ENCODE data around the gene ABHD5. TPM values are rescaled to one million over a fixed set of nuclear protein-coding genes. Genes with fewer than 3 reads are reported as not detected.

The ABHD5 gene
- total RNA-seq, 1 donor from 2014 or later: 59.2 TPM

- peaks cover 21% of the 10 kb centered on the region for H3K4me1 ChIP-seq
- no peaks in the 10 kb centered on the region for H3K27me3 ChIP-seq (ENCODE audit: low read depth)
- H3K27ac ChIP-seq: no peak overlapping the region
- TF ChIP-seq, protein P1, sequence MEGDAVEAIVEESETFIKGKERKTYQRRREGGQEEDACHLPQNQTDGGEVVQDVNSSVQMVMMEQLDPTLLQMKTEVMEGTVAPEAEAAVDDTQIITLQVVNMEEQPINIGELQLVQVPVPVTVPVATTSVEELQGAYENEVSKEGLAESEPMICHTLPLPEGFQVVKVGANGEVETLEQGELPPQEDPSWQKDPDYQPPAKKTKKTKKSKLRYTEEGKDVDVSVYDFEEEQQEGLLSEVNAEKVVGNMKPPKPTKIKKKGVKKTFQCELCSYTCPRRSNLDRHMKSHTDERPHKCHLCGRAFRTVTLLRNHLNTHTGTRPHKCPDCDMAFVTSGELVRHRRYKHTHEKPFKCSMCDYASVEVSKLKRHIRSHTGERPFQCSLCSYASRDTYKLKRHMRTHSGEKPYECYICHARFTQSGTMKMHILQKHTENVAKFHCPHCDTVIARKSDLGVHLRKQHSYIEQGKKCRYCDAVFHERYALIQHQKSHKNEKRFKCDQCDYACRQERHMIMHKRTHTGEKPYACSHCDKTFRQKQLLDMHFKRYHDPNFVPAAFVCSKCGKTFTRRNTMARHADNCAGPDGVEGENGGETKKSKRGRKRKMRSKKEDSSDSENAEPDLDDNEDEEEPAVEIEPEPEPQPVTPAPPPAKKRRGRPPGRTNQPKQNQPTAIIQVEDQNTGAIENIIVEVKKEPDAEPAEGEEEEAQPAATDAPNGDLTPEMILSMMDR (IDR thresholded peaks at IDR 0.05): no peak
- H3K9me3 ChIP-seq: no peaks in the 10 kb centered on the region
- ATAC-seq (no peak), DNase-seq (no peak)
- H3K36me3 ChIP-seq: no peaks in the 10 kb centered on the region
- intact Hi-C loops (cut with DNase I): no loop called here
- H3K4me3 ChIP-seq: no peak overlapping the region
These were observed 71.7 kb downstream of the ABHD5 start for GRCh38 chr3:43762451-43762850.

GRCh38 chr3:43764056-43764455 is 73.3 kb downstream of the ABHD5 start:
- Histone ChIP-seq H3K27me3 (ENCODE audit: low read depth) (no peaks in the 10 kb centered on the region), H3K4me3 (no peak overlapping the region), H3K9me3 (no peaks in the 10 kb centered on the region), H3K27ac (no peak overlapping the region), H3K4me1 (peaks cover 30% of the 10 kb centered on the region), H3K36me3 (no peaks in the 10 kb centered on the region)
- DNase-seq (no peak), ATAC-seq (no peak)
- TF ChIP-seq, protein P1 (IDR thresholded peaks at IDR 0.05): no peak
- intact Hi-C loops (cut with DNase I): no loop called here

DNA sequence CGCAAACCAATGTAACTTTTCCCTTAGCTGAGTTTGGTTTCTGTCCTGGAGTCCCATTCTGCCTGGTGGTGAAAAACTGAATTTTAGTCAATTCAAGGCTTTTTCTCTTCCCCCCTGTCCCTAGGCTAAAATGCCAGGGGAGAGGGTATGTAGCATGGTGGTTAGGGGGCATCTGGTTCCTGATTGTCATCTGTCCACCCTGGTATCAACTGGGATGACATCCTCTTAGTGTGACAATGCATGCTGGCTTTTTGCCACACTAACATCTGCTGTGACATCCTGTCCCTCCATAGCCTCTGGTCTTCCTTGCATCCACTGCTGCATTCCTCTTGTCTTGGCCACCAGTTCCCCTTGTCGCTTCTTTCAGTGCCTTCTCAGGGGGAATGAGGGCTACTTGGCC is 73.7 kb downstream of the ABHD5 start:
- H3K27me3 ChIP-seq (ENCODE audit: low read depth): no peaks in the 10 kb centered on the region
- no peak overlapping the region for H3K27ac ChIP-seq
- no peak for DNase-seq
- TF ChIP-seq, protein P1 (IDR thresholded peaks at IDR 0.05): no peak
- no peaks in the 10 kb centered on the region for H3K9me3 ChIP-seq
- no peak overlapping the region for H3K4me3 ChIP-seq
- ATAC-seq: no peak
- intact Hi-C loops (cut with DNase I): no loop called here
- H3K4me1 ChIP-seq: peaks cover 30% of the 10 kb centered on the region
- no peaks in the 10 kb centered on the region for H3K36me3 ChIP-seq

DNA sequence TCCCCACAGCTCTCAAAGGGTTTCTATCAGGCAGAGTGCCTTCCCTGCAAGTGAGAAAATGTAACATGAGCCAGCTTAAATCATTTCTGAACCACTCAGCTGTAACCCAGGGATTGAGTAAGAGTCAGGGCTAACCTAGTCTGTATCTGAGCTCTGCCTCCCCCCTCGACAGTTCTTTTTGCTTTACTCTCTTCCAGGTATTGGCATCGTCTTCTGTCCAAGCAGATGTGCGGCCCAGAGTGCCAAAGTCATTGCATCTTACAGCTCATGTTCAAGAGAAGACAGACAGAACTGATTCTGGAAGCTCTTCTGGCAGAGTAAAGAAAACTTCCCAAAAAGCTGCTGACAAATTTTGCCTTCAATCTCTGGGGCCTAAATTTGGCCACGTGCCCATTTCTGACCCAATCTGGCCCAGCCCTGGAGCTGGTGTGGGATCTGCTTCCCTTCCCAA is 74.8 kb downstream of the ABHD5 start:
- H3K27me3 ChIP-seq (ENCODE audit: low read depth): no peaks in the 10 kb centered on the region
- H3K4me3 ChIP-seq: no peak overlapping the region
- H3K9me3 ChIP-seq: no peaks in the 10 kb centered on the region
- no peaks in the 10 kb centered on the region for H3K36me3 ChIP-seq
- intact Hi-C loops (cut with DNase I): no loop called here
- TF ChIP-seq, protein P1 (IDR thresholded peaks at IDR 0.05): no peak
- peaks cover 33% of the 10 kb centered on the region for H3K4me1 ChIP-seq
- ATAC-seq: no peak
- DNase-seq: no peak
- H3K27ac ChIP-seq: no peak overlapping the region

- Histone ChIP-seq H3K4me1 (peaks cover 39% of the 10 kb centered on the region), H3K27ac (no peak overlapping the region), H3K9me3 (no peaks in the 10 kb centered on the region), H3K36me3 (no peaks in the 10 kb centered on the region), H3K27me3 (ENCODE audit: low read depth) (no peaks in the 10 kb centered on the region), H3K4me3 (no peak overlapping the region)
- intact Hi-C loops (cut with DNase I): no loop called here
- DNase-seq: no peak
- TF ChIP-seq, protein P1 (IDR thresholded peaks at IDR 0.05): no peak
- ATAC-seq: no peak
These were observed 76.1 kb downstream of the ABHD5 start for GRCh38 chr3:43766672-43767465.
